HepG2 (cell line): ENCODE measurements around the gene PKD2L1. TPM values are rescaled to one million over a fixed set of nuclear protein-coding genes. Genes with fewer than 3 reads are reported as not detected.

ENCODE experiments used
- ARNT ChIP-seq: fragments of 450-650 bp; IDR thresholded peaks from 2 replicates; pipeline ENCODE4 v1.6.1; 2017
- CCAR2 ChIP-seq: fragments of 200-400 bp; formaldehyde crosslinking; optimal IDR thresholded peaks from 2 replicates; pipeline ENCODE3; 2018; ENCODE audit warnings: low read depth, mild to moderate bottlenecking, low read length, moderate library complexity
- FOXP1 ChIP-seq, 2 experiments: fragments of 450-650 bp in 1 of 2; IDR thresholded peaks; 2 replicates each; pipeline ENCODE4 v1.6.1; 2017 to 2018; ENCODE audit warnings: antibody characterized with exemption in 1 of 2
- KAT2B ChIP-seq: fragments of 150-350 bp; IDR thresholded peaks from 2 replicates; pipeline ENCODE4 v1.6.1; 2014; ENCODE audit warnings: low read depth, low read length, borderline replicate concordance
- MED1 ChIP-seq: sonication (generic); formaldehyde crosslinking; IDR thresholded peaks from 2 replicates; pipeline ENCODE4 v1.4.0; 2020; ENCODE audit warnings: missing genetic modification reagents
- MTA1 ChIP-seq: sonication (generic); formaldehyde crosslinking; IDR thresholded peaks from 2 replicates; pipeline ENCODE4 v1.4.0; 2020; ENCODE audit warnings: missing genetic modification reagents, mild to moderate bottlenecking, borderline replicate concordance
- NFE2L2 ChIP-seq: fragments of 150-350 bp; IDR thresholded peaks from 2 replicates; pipeline ENCODE4 v1.6.1; 2014; ENCODE audit warnings: low read length
- SKI ChIP-seq: fragments of 450-650 bp; IDR thresholded peaks from one replicate; pipeline ENCODE4 v1.6.1; 2018; ENCODE audit warnings: mild to moderate bottlenecking; ENCODE audit not compliant: partially characterized antibody
- SMARCC2 ChIP-seq: fragments of 450-650 bp; IDR thresholded peaks from 2 replicates; pipeline ENCODE4 v1.6.1; 2017; ENCODE audit warnings: antibody characterized with exemption, mild to moderate bottlenecking
- SP1 ChIP-seq, 2 experiments: fragments of 450-650 bp in 1 of 2; sonication (generic) in 1 of 2; formaldehyde crosslinking in 1 of 2; IDR thresholded peaks; 2 replicates each; pipeline versions ENCODE4 v1.4.0 to v1.6.1; 2016 to 2020; ENCODE audit warnings: missing genetic modification reagents in 1 of 2
- ZC3H13 ChIP-seq: sonication (generic); formaldehyde crosslinking; IDR thresholded peaks from 2 replicates; pipeline ENCODE4 v1.8.1; 2023; ENCODE audit warnings: mild to moderate bottlenecking, missing genetic modification reagents, moderate library complexity
- ZFP90 ChIP-seq: sonication (generic); formaldehyde crosslinking; IDR thresholded peaks from 2 replicates; pipeline ENCODE4 v1.8.0; 2022; ENCODE audit warnings: missing genetic modification reagents, mild to moderate bottlenecking, inconsistent platforms, borderline replicate concordance
- ZFYVE20 ChIP-seq: sonication (generic); formaldehyde crosslinking; IDR thresholded peaks from 2 replicates; pipeline ENCODE4 v1.8.0; 2023; ENCODE audit warnings: low read depth, mild to moderate bottlenecking, moderate library complexity, missing genetic modification reagents, borderline replicate concordance
- ZNF121 ChIP-seq: sonication (generic); formaldehyde crosslinking; IDR thresholded peaks from 2 replicates; pipeline ENCODE4 v1.5.0; 2020; ENCODE audit warnings: mild to moderate bottlenecking, missing genetic modification reagents
- ZNF329 ChIP-seq: sonication (generic); formaldehyde crosslinking; IDR thresholded peaks from 2 replicates; pipeline ENCODE4 v1.9.0; 2021; ENCODE audit warnings: low read depth, mild to moderate bottlenecking, missing genetic modification reagents
- ZNF335 ChIP-seq: sonication (generic); formaldehyde crosslinking; IDR thresholded peaks from 2 replicates; pipeline ENCODE4 v1.4.0; 2020; ENCODE audit warnings: missing genetic modification reagents
- ZNF558 ChIP-seq: sonication (generic); formaldehyde crosslinking; IDR thresholded peaks from 2 replicates; pipeline ENCODE4 v1.9.0; 2022; ENCODE audit warnings: mild to moderate bottlenecking, missing genetic modification reagents, borderline replicate concordance
- ZNF605 ChIP-seq: sonication (generic); formaldehyde crosslinking; IDR thresholded peaks from 2 replicates; pipeline ENCODE4 v1.8.0; 2022; ENCODE audit warnings: mild to moderate bottlenecking, missing genetic modification reagents
- ZNF629 ChIP-seq: sonication (generic); formaldehyde crosslinking; conservative IDR thresholded peaks from 2 replicates; pipeline ENCODE4 v1.5.0; 2020; ENCODE audit warnings: missing genetic modification reagents
- ZNF674 ChIP-seq: sonication (generic); formaldehyde crosslinking; IDR thresholded peaks from 2 replicates; pipeline ENCODE4 v1.5.0; 2020; ENCODE audit warnings: low read depth, mild to moderate bottlenecking, missing genetic modification reagents
- ZNF691 ChIP-seq: sonication (generic); formaldehyde crosslinking; IDR thresholded peaks from 2 replicates; pipeline ENCODE4 v1.4.0; 2020; ENCODE audit warnings: missing genetic modification reagents, low read depth, mild to moderate bottlenecking, borderline replicate concordance
- ZNF790 ChIP-seq: sonication (generic); formaldehyde crosslinking; IDR thresholded peaks from 2 replicates; pipeline ENCODE4 v1.8.0; 2022; ENCODE audit warnings: missing genetic modification reagents, mild to moderate bottlenecking, borderline replicate concordance
- polyA plus RNA-seq, 8 experiments: library from polyadenylated mRNA; depleted of rRNA in 3 of 8; stranded (reverse) in 7 of 8; unstranded in 1 of 8; fragments of >200 nt; fragmentation: Illumina TruSeq in 4 of 8; extraction: Trizol in 4 of 8; gene quantifications; 2 replicates each; pipeline versions ENCODE4 v1.2.1 to v1.2.3, GENCODE V29; 2011 to 2016; ENCODE audit warnings: low read depth in 4 of 8, missing spikeins in 1 of 8, mixed read lengths in 1 of 8; ENCODE audit not compliant: insufficient read depth in 1 of 8
- total RNA-seq, 5 experiments: library from RNA; depleted of rRNA; stranded (reverse); fragments of >200 nt; fragmentation: Illumina TruSeq; extraction: Trizol; gene quantifications; 2 replicates each; pipeline ENCODE4 v1.2.3, GENCODE V29; 2016; ENCODE audit warnings: low read depth in 1 of 5
- TF ChIP-seq, protein P1 (sequence below): IDR thresholded peaks from 2 replicates; pipeline ENCODE4 v1.6.1; 2016; ENCODE audit warnings: missing compliant biosample characterization, missing genetic modification reagents, borderline replicate concordance
- TF ChIP-seq, protein P2 (sequence below): sonication (generic); formaldehyde crosslinking; IDR thresholded peaks from 2 replicates; pipeline ENCODE4 v1.4.0; 2020; ENCODE audit warnings: missing genetic modification reagents
- TF ChIP-seq, protein P3 (sequence below): IDR thresholded peaks from 2 replicates; pipeline ENCODE4 v1.6.1; 2016; ENCODE audit warnings: low read depth, borderline replicate concordance

Gene PKD2L1
- total and polyA plus RNA-seq, 2 of the 13 experiments (the other 11 are each of a cell fraction or from before 2014, with no cell fraction given): 0.07 to 0.15 TPM

- TF ChIP-seq, protein P1, sequence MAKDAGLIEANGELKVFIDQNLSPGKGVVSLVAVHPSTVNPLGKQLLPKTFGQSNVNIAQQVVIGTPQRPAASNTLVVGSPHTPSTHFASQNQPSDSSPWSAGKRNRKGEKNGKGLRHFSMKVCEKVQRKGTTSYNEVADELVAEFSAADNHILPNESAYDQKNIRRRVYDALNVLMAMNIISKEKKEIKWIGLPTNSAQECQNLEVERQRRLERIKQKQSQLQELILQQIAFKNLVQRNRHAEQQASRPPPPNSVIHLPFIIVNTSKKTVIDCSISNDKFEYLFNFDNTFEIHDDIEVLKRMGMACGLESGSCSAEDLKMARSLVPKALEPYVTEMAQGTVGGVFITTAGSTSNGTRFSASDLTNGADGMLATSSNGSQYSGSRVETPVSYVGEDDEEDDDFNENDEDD (CRISPR knock-in tag): no peak
- TF ChIP-seq ZNF790 (CRISPR knock-in tag) (no peak), MTA1 (CRISPR knock-in tag) (peak; percentile 73; the same call in 1 of the 2 replicates), ZC3H13 (CRISPR knock-in tag) (no peak), FOXP1 (IDR thresholded peaks at IDR 0.05) (0 out of 2 replicates have a peak, but pooled peaks have one; percentile 37), FOXP1 (CRISPR knock-in tag; IDR thresholded peaks at IDR 0.05) (peak; percentile 54; the same call in 1 of the 2 replicates), KAT2B (no peak), ZNF691 (CRISPR knock-in tag) (peak; percentile 78; the same call in 1 of the 2 replicates), ZNF605 (no peak), NFE2L2 (no peak), ZNF335 (no peak), SMARCC2 (no peak), SKI (no peak), ARNT (no peak), ZNF558 (CRISPR knock-in tag) (no peak), CCAR2 (no peak), ZNF329 (CRISPR knock-in tag) (no peak), ZFP90 (CRISPR knock-in tag) (peak; percentile 73; the same call in 1 of the 2 replicates), ZNF121 (CRISPR knock-in tag) (peak; percentile 51; the same call in 1 of the 2 replicates), ZFYVE20 (CRISPR knock-in tag) (no peak), ZNF629 (peak; percentile 74; the same call in 1 of the 2 replicates), SP1 (IDR thresholded peaks at IDR 0.05) (no peak), SP1 (CRISPR knock-in tag; IDR thresholded peaks at IDR 0.05) (no peak), ZNF674 (CRISPR knock-in tag) (no peak), MED1 (CRISPR knock-in tag) (peak; percentile 70; the same call in 1 of the 2 replicates)
- TF ChIP-seq, protein P2, sequence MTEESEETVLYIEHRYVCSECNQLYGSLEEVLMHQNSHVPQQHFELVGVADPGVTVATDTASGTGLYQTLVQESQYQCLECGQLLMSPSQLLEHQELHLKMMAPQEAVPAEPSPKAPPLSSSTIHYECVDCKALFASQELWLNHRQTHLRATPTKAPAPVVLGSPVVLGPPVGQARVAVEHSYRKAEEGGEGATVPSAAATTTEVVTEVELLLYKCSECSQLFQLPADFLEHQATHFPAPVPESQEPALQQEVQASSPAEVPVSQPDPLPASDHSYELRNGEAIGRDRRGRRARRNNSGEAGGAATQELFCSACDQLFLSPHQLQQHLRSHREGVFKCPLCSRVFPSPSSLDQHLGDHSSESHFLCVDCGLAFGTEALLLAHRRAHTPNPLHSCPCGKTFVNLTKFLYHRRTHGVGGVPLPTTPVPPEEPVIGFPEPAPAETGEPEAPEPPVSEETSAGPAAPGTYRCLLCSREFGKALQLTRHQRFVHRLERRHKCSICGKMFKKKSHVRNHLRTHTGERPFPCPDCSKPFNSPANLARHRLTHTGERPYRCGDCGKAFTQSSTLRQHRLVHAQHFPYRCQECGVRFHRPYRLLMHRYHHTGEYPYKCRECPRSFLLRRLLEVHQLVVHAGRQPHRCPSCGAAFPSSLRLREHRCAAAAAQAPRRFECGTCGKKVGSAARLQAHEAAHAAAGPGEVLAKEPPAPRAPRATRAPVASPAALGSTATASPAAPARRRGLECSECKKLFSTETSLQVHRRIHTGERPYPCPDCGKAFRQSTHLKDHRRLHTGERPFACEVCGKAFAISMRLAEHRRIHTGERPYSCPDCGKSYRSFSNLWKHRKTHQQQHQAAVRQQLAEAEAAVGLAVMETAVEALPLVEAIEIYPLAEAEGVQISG (CRISPR knock-in tag): peak; percentile 83
- TF ChIP-seq, protein P3, sequence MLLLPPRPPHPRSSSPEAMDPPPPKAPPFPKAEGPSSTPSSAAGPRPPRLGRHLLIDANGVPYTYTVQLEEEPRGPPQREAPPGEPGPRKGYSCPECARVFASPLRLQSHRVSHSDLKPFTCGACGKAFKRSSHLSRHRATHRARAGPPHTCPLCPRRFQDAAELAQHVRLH (CRISPR knock-in tag): no peak
Measured at GRCh38 chr10:100340948-100341847, 11.2 kb upstream of the PKD2L1 start (continued).
